Mammary epithelial cell (primary cell): ENCODE data around the gene THPO.

ENCODE experiments used
- CTCF ChIP-seq, 2 donors: IDR thresholded peaks in 1 of 2; conservative IDR thresholded peaks in 1 of 2; 2 replicates each; pipeline ENCODE4 v1.5.1; 2011 to 2012; ENCODE audit warnings: inconsistent platforms in 2 of 2, low read length in 2 of 2, mild to moderate bottlenecking in 2 of 2, control low read depth in 1 of 2, low read depth in 1 of 2; ENCODE audit not compliant: insufficient read depth in 1 of 2; ENCODE audit errors: extremely low read depth in 1 of 2
- EZH2 ChIP-seq: IDR thresholded peaks from 2 replicates; pipeline ENCODE4 v1.6.1; 2012; ENCODE audit warnings: low read length, inconsistent platforms, borderline replicate concordance

- no peak for TF ChIP-seq CTCF (conservative IDR thresholded peaks at IDR 0.05 in 1 of 2, IDR thresholded peaks at IDR 0.05 in 1 of 2; ENCODE audit: extremely low read depth in 1 of 2, insufficient read depth in 1 of 2, low read depth in 1 of 2, low read length in 2 of 2)
- no peak for TF ChIP-seq EZH2
These were observed 41.2 kb upstream of the THPO start for GRCh38 chr3:184419171-184419570.
